Neural cell (in vitro differentiated cells): ENCODE measurements around the gene KIF6.

Source experiments
- CTCF ChIP-seq: fragments of 450-650 bp; IDR thresholded peaks from 2 replicates; pipeline ENCODE4 v1.5.1; 2014; ENCODE audit warnings: antibody characterized with exemption, mild to moderate bottlenecking, moderate library complexity; ENCODE audit not compliant: poor library complexity, severe bottlenecking
- EP300 ChIP-seq: fragments of 450-650 bp; conservative IDR thresholded peaks from 2 replicates; pipeline ENCODE4 v1.6.1; 2014; ENCODE audit warnings: antibody characterized with exemption, mild to moderate bottlenecking, moderate library complexity; ENCODE audit not compliant: poor library complexity, severe bottlenecking
- EZH2 ChIP-seq: fragments of 200-600, 300-800 bp; shearing (Covaris generic), sonication (generic); IDR thresholded peaks from 2 replicates; pipeline ENCODE4 v1.6.1; 2014; ENCODE audit warnings: antibody characterized with exemption, low read length, borderline replicate concordance, mild to moderate bottlenecking; ENCODE audit not compliant: insufficient read depth, poor library complexity, severe bottlenecking
- POLR2AphosphoS5 ChIP-seq: IDR thresholded peaks from 2 replicates; pipeline ENCODE4 v1.6.1; 2012
- RAD21 ChIP-seq: fragments of 450-650 bp; conservative IDR thresholded peaks from 2 replicates; pipeline ENCODE4 v1.6.1; 2014; ENCODE audit warnings: antibody characterized with exemption, mild to moderate bottlenecking, moderate library complexity
- REST ChIP-seq: IDR thresholded peaks from 2 replicates; pipeline ENCODE4 v1.6.1; 2012; ENCODE audit warnings: borderline replicate concordance

- TF ChIP-seq CTCF (no peak), REST (no peak), POLR2AphosphoS5 (no peak), RAD21 (no peak), EP300 (no peak), EZH2 (no peak)
These were observed 344.2 kb downstream of the KIF6 start for GRCh38 chr6:39380837-39381549.
